Activated naive CD8-positive, alpha-beta T cell treated with anti-CD3 and anti-CD28 coated beads, Interleukin-2, amount 10 ng/mL, durations not matched to agents 7 days and 5 days (primary cell): Measurements from ENCODE around the gene VEGFA. TPM values are rescaled to one million over a fixed set of nuclear protein-coding genes. Genes with fewer than 3 reads are reported as not detected.
A peak's percentile ranks its signal among the peaks of the same experiment; 100 is the strongest.

Source experiments
- ATAC-seq: fragments of 150-1000 bp; cut with Tn5 transposase; one replicate; pipeline ENCODE4 v1.10.0; 2021; ENCODE audit warnings: low read depth, moderate library complexity
- POLR2A ChIA-PET: fragments of 350-600 bp; sonication (Branson Sonifier 250); formaldehyde crosslinking; loops from one replicate; lab custom pipeline; 2021; ENCODE audit warnings: antibody characterized with exemption; lab: Charles Lee
- DNase-seq: peaks from one replicate; pipeline ENCODE4 v3.0.0; 2021
- H3K27ac Mint-ChIP-seq: one replicate; pipeline ENCODE4 v1.8.0; 2022; ENCODE audit warnings: mild to moderate bottlenecking, mixed read lengths
- H3K27me3 Mint-ChIP-seq: one replicate; pipeline ENCODE4 v1.8.0; 2022; ENCODE audit warnings: mild to moderate bottlenecking, moderate library complexity, mixed read lengths
- H3K36me3 Mint-ChIP-seq: one replicate; pipeline ENCODE4 v1.8.0; 2021; ENCODE audit warnings: mild to moderate bottlenecking, mixed read lengths
- H3K4me1 Mint-ChIP-seq: one replicate; pipeline ENCODE4 v1.8.0; 2021; ENCODE audit warnings: mixed read lengths
- H3K4me3 Mint-ChIP-seq: one replicate; pipeline ENCODE4 v1.8.0; 2022; ENCODE audit warnings: mild to moderate bottlenecking, moderate library complexity, mixed read lengths
- H3K9me3 Mint-ChIP-seq: one replicate; pipeline ENCODE4 v1.8.0; 2021; ENCODE audit warnings: mixed read lengths
- total RNA-seq, 2 experiments: library from RNA; stranded (reverse); gene quantifications; one replicate each; pipeline ENCODE4 v1.2.3, GENCODE V29; 2021

VEGFA gene
- total RNA-seq, 2 experiments from 2014 or later, result 33.6 to 39.5 TPM

DNA sequence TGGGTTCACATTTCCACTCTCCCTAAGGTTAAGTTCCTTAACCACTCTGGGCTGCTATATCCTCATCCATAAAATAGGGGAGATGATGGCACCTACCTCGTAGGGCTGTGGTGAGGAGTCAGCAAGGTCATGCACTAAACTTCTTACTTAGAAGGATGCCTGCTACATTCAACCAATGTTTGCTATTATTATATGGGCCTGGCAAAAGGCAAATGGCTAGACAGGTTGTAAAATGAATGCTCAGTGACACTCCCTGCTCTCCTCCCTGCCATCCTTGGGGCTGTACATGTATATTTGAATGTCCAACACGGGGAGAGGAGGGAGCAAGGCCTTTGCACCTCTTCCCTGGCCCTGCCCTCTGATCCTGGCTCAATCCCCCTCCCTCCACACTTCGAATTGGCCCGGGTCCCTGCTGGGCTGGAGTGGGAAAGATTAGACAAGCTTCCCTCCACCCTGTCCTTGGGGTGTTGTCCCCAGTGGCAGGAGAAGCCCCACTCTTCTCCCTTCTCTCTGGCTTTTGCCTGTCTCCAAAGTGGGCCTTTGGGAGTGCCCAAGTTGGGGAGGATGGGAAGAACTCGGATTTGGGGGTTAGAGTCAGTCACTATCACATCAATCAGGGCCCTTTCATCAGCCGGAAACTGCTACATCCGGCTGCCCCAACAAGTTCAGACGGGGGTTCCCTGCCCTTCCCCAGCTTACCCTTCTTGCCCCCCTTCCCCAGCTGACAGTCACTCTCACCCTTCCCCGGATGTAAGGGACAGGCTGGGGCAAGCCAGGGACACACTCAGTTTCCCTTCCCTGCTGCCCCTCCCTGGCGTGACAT lies 36.3 kb upstream of the VEGFA start:
- Mint-ChIP-seq H3K27me3 (peaks cover 8% of the 10 kb centered on the region), H3K36me3 (peaks cover 5% of the 10 kb centered on the region), H3K4me3 (no peak overlapping the region), H3K4me1 (peaks cover 15% of the 10 kb centered on the region), H3K27ac (peak overlapping the region; percentile 74), H3K9me3 (peaks cover 5% of the 10 kb centered on the region)
- DNase-seq, result peak; percentile 40
- ATAC-seq, result peak; percentile 82
- POLR2A ChIA-PET, result interaction anchor here (1.0 kb wide), 2 partner anchors 9 to 37 kb away, joined by 3 to 4 read pairs; partner anchors contain the start of gene VEGFA

DNA sequence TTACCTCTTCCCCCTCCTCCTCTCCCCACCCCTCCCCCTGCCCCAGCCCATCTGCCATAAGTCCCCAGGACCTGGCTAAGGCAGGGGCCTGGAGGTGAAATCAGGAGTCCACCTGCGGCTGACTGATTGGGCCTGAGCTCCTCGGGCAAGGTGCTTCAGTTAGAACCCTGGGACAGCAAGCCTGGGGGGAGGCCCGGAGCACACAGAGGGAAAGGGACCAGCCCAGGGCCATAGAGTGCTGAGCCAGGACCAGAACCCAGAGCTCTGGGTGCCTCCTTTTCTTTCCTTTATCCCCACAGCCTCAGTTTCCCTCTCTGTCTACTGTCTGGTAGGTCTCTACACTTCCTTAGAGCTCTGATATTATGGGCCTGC lies 35.7 kb upstream of the VEGFA start:
- peaks cover 15% of the 10 kb centered on the region for H3K4me1 Mint-ChIP-seq

DNA sequence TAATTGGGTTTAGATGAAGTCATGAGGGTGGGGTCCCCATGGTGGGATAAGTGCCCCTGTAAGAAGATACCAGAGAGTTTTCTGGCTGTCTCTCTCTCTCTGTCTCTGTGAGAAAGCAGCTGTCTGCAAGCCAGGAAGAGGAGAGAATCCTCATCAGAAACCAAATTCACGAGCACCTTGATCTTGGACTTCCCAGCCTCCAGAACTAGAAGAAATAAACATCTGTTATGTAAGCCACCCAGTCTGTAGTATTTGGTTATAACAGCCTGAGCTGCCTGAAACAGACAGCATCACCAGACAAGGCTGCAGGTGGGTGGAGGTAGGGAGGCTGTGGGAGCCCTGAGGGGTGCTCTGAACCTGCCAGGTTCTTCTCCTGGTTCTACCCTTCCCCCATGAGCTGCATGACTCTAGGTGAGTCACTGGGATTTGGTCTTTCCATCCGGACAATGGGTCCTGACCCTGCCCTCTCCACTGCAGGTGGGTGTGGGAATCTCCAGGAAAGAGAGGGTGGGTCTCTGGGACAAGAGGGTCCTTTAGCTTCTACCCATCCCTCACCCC lies 34.3 kb upstream of the VEGFA start:
- ATAC-seq (no peak), DNase-seq (no peak)
- H3K4me3 Mint-ChIP-seq, result no peak overlapping the region
- peaks cover 3% of the 10 kb centered on the region for H3K36me3 Mint-ChIP-seq
- H3K27me3 Mint-ChIP-seq, result peaks cover 3% of the 10 kb centered on the region
- POLR2A ChIA-PET, result no interaction called here
- H3K9me3 Mint-ChIP-seq, result peaks cover 3% of the 10 kb centered on the region
- peaks cover 15% of the 10 kb centered on the region for H3K4me1 Mint-ChIP-seq
- no peak overlapping the region for H3K27ac Mint-ChIP-seq

More for the DNA sequence above, 35.7 kb upstream of the VEGFA start:
- Mint-ChIP-seq H3K27ac (peak overlapping the region; percentile 65), H3K4me3 (no peak overlapping the region), H3K36me3 (peaks cover 5% of the 10 kb centered on the region), H3K9me3 (peaks cover 3% of the 10 kb centered on the region), H3K27me3 (peaks cover 3% of the 10 kb centered on the region)
- ATAC-seq (peak; percentile 28), DNase-seq (no peak)
- POLR2A ChIA-PET, result interaction anchor here (1.0 kb wide), 2 partner anchors 9 to 36 kb away, joined by 3 to 4 read pairs; partner anchors contain the start of gene VEGFA

GRCh38 chr6:43736211-43736786 lies 33.7 kb upstream of the VEGFA start:
- peaks cover 3% of the 10 kb centered on the region for H3K9me3 Mint-ChIP-seq
- DNase-seq (no peak), ATAC-seq (no peak)
- peaks cover 6% of the 10 kb centered on the region for H3K27me3 Mint-ChIP-seq
- POLR2A ChIA-PET, result no interaction called here
- H3K27ac Mint-ChIP-seq, result peak overlapping the region; percentile 36
- H3K4me1 Mint-ChIP-seq, result peaks cover 15% of the 10 kb centered on the region
- peaks cover 3% of the 10 kb centered on the region for H3K36me3 Mint-ChIP-seq
- H3K4me3 Mint-ChIP-seq, result no peak overlapping the region

GRCh38 chr6:43736844-43737243 lies 33.2 kb upstream of the VEGFA start:
- H3K36me3 Mint-ChIP-seq, result peaks cover 2% of the 10 kb centered on the region
- peaks cover 15% of the 10 kb centered on the region for H3K4me1 Mint-ChIP-seq
- H3K27ac Mint-ChIP-seq, result no peak overlapping the region
- peaks cover 6% of the 10 kb centered on the region for H3K27me3 Mint-ChIP-seq
- no peak for DNase-seq
- POLR2A ChIA-PET, result no interaction called here
- no peak overlapping the region for H3K4me3 Mint-ChIP-seq
- ATAC-seq, result no peak
- H3K9me3 Mint-ChIP-seq, result peaks cover 3% of the 10 kb centered on the region

DNA sequence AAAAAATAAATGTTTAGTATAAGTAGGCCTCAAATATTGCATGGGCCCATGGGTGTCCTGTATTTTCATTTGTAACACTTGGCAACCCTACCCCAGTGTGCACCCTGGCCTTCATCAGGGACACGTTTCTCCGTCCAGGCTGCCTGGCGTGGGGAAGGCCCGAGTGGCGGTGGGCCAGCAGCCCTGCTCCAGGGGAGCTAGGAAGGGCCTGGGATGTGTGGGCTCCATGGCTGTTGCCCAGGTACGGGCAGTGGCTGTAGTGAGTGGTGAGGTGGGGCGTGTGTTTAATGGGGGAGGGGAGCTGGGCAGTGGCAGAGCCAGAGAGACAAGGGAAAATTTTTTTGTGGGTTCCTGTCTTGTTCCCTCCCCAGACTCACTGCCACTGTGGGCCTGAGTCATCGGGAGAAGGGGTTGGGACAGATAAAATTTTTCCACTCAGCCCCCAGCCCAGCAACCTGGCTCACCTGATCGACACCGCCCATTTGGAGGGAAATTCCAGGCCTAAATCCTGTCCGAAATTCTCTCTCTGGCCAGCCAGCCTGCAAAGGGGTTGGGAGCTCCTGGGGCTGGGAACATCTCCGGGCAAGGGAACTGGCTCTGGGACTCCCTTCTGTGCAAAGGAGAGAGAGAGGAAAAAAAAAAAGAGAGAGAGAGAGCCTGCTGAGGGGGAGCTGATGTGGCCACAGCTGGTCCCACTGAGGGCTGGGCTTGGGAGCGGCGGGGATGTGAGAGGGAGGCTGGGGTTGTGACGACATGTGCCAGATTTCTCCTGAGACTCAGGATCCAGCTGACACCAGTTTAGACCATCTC lies 32.5 kb upstream of the VEGFA start:
- Mint-ChIP-seq H3K4me1 (peaks cover 15% of the 10 kb centered on the region), H3K9me3 (no peaks in the 10 kb centered on the region), H3K27ac (no peak overlapping the region), H3K36me3 (no peaks in the 10 kb centered on the region), H3K27me3 (peaks cover 6% of the 10 kb centered on the region), H3K4me3 (no peak overlapping the region)
- ATAC-seq (no peak), DNase-seq (no peak)
- POLR2A ChIA-PET, result no interaction called here

DNA sequence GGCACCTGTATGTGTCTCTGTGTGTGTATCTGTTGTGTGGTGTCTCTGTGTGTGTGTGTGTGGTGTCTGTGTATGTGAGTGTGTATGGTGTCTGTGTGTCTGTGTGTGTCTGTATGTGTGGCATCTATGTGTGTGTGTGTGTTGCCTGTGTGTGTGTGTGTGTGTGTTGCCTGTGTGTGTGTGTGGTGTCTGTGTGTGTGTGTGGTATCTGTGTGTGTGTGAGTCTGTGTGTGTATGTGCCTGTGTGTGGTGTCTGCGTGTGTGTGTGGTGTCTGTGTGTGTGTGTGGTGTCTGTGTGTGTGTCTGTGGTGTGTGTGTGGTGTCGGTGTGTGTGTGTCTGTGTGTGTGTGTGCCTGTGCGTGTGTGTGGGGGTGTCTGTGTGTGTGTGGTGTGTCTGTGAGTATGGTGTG lies 31.7 kb upstream of the VEGFA start:
- H3K27ac Mint-ChIP-seq, result peak overlapping the region; percentile 35

GRCh38 chr6:43738877-43739641 lies 31.0 kb upstream of the VEGFA start:
- no peak overlapping the region for H3K4me3 Mint-ChIP-seq
- no peaks in the 10 kb centered on the region for H3K36me3 Mint-ChIP-seq
- peaks cover 3% of the 10 kb centered on the region for H3K27me3 Mint-ChIP-seq
- no peak overlapping the region for H3K27ac Mint-ChIP-seq
- ATAC-seq (no peak), DNase-seq (no peak)
- POLR2A ChIA-PET, result no interaction called here
- peaks cover 7% of the 10 kb centered on the region for H3K4me1 Mint-ChIP-seq
- no peaks in the 10 kb centered on the region for H3K9me3 Mint-ChIP-seq

More for the DNA sequence above, 31.7 kb upstream of the VEGFA start:
- no peaks in the 10 kb centered on the region for H3K36me3 Mint-ChIP-seq
- ATAC-seq (no peak), DNase-seq (peak; percentile 4)
- peaks cover 4% of the 10 kb centered on the region for H3K27me3 Mint-ChIP-seq
- H3K4me3 Mint-ChIP-seq, result no peak overlapping the region
- H3K4me1 Mint-ChIP-seq, result peaks cover 13% of the 10 kb centered on the region
- POLR2A ChIA-PET, result no interaction called here
- H3K9me3 Mint-ChIP-seq, result no peaks in the 10 kb centered on the region

DNA sequence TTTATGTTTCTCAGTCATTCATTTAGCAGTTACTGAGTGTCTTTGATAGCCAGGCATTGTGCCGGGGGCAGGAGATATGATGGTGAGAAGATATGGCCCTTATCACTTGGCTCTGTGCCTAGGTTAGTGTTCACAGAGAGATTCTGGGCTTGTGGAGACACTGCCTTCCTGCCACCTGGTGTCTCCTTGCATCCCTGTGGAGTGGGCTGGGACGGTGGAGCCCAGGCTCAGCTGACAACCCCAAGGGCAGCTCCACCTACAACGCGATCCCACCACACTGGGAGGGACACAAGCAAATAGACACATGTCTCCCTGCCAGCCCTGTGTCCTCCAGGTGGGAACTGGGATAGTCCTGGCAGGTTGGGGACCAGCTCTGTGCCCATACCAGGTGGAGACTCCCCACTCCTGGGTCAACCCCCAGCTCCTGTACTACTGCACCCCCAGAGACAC lies 30.3 kb upstream of the VEGFA start:
- DNase-seq, result no peak
- Mint-ChIP-seq H3K36me3 (no peaks in the 10 kb centered on the region), H3K27ac (no peak overlapping the region), H3K4me1 (peaks cover 4% of the 10 kb centered on the region), H3K9me3 (no peaks in the 10 kb centered on the region), H3K4me3 (no peak overlapping the region), H3K27me3 (peaks cover 3% of the 10 kb centered on the region)
- POLR2A ChIA-PET, result no interaction called here
- no peak for ATAC-seq

GRCh38 chr6:43740321-43740960 lies 29.6 kb upstream of the VEGFA start:
- no peak for ATAC-seq
- Mint-ChIP-seq H3K27ac (no peak overlapping the region), H3K27me3 (peaks cover 3% of the 10 kb centered on the region), H3K4me3 (no peak overlapping the region), H3K36me3 (no peaks in the 10 kb centered on the region), H3K9me3 (no peaks in the 10 kb centered on the region), H3K4me1 (peaks cover 3% of the 10 kb centered on the region)
- POLR2A ChIA-PET, result no interaction called here
- peak; percentile 16 for DNase-seq

- Mint-ChIP-seq H3K27ac (no peak overlapping the region), H3K4me1 (peaks cover 3% of the 10 kb centered on the region), H3K4me3 (no peak overlapping the region), H3K27me3 (peaks cover 9% of the 10 kb centered on the region), H3K9me3 (no peaks in the 10 kb centered on the region), H3K36me3 (no peaks in the 10 kb centered on the region)
- DNase-seq, result no peak
- POLR2A ChIA-PET, result no interaction called here
- ATAC-seq, result no peak
These were observed 28.8 kb upstream of the VEGFA start for GRCh38 chr6:43740961-43741764.
